ENCODE data around the gene GRIN2A. TPM values are rescaled to one million over a fixed set of nuclear protein-coding genes. Genes with fewer than 3 reads are reported as not detected.

The GRIN2A gene
- total and polyA plus RNA-seq, 2 donors (not counting 3 experiments of a cell fraction or from before 2014, with no cell fraction given): not detected

GRCh38 chr16:9929313-9929712 lies 252.9 kb downstream of the GRIN2A start:
- Histone ChIP-seq H3K36me3 (ENCODE audit: control insufficient read depth in 2 of 2, extremely low read depth in 1 of 2, insufficient read depth in 2 of 2, low read length in 2 of 2) (no peaks in the 10 kb centered on the region), H3K4me2 (ENCODE audit: insufficient read depth, low read length) (no peak overlapping the region), H3K9ac (replicated peaks; ENCODE audit: extremely low read depth, insufficient read depth, low read length) (no peak overlapping the region), H3K79me2 (ENCODE audit: control insufficient read depth, insufficient read depth, low read length) (no peaks in the 10 kb centered on the region), H3K27me3 (ENCODE audit: control insufficient read depth in 2 of 2, insufficient read depth in 2 of 2, low read length in 2 of 2) (no peaks in the 10 kb centered on the region), H3K9me1 (replicated peaks; ENCODE audit: control insufficient read depth, extremely low read depth, insufficient read depth, low read length) (no peaks in the 10 kb centered on the region), H3K27ac (ENCODE audit: insufficient read depth, low read depth, low read length) (no peak overlapping the region), H3K4me1 (ENCODE audit: control insufficient read depth, extremely low read depth, insufficient read depth, low read length) (no peaks in the 10 kb centered on the region), H2AFZ (ENCODE audit: low read depth, low read length) (no peak overlapping the region), H3K4me3 (replicated peaks in 1 of 3; ENCODE audit: insufficient read depth in 1 of 3, low read depth in 1 of 3, low read length in 3 of 3) (no peak overlapping the region), H3K9me3 (replicated peaks; ENCODE audit: control insufficient read depth, insufficient read depth, low read length) (no peaks in the 10 kb centered on the region), H4K20me1 (replicated peaks; ENCODE audit: control insufficient read depth, extremely low read depth, insufficient read depth, low read length) (no peaks in the 10 kb centered on the region)
- TF ChIP-seq POLR2AphosphoS5 (IDR thresholded peaks at IDR 0.05; ENCODE audit: insufficient read depth, low read depth, low read length) (no peak), JUN (IDR thresholded peaks at IDR 0.05; ENCODE audit: borderline replicate concordance, insufficient read depth, insufficient read length, low read depth) (no peak)
- DNase-seq (ENCODE audit: low read depth, low spot score) (no peak), FAIRE-seq (no peak)
- no TSS peak for BruUV-seq (replicated peaks)
- intact Hi-C loops (cut with micrococcal nuclease) (no loop called here), dilution Hi-C loops (cut with MboI; ENCODE audit: extremely low pct_ligation_motif_present, low sequenced_read_pairs) (no loop called here)
- ChIA-PET POLR2A (no interaction called here), CTCF (no interaction called here)

GRCh38 chr16:9922441-9922840 lies 259.8 kb downstream of the GRIN2A start:
- no TSS peak for BruUV-seq (replicated peaks)
- FAIRE-seq: no peak
- no peaks in the 10 kb centered on the region for H3K79me2 ChIP-seq (ENCODE audit: control insufficient read depth, insufficient read depth, low read length)

More at GRCh38 chr16:9922441-9922840, 259.8 kb downstream of the GRIN2A start:
- no peaks in the 10 kb centered on the region for H3K4me1 ChIP-seq (ENCODE audit: control insufficient read depth, extremely low read depth, insufficient read depth, low read length)
- no peaks in the 10 kb centered on the region for H3K9me1 ChIP-seq (replicated peaks; ENCODE audit: control insufficient read depth, extremely low read depth, insufficient read depth, low read length)
- no peaks in the 10 kb centered on the region for H3K36me3 ChIP-seq (ENCODE audit: control insufficient read depth in 2 of 2, extremely low read depth in 1 of 2, insufficient read depth in 2 of 2, low read length in 2 of 2)
- no peak overlapping the region for H3K9ac ChIP-seq (replicated peaks; ENCODE audit: extremely low read depth, insufficient read depth, low read length)
- no peaks in the 10 kb centered on the region for H3K9me3 ChIP-seq (replicated peaks; ENCODE audit: control insufficient read depth, insufficient read depth, low read length)
- no peaks in the 10 kb centered on the region for H4K20me1 ChIP-seq (replicated peaks; ENCODE audit: control insufficient read depth, extremely low read depth, insufficient read depth, low read length)
- H2AFZ ChIP-seq (ENCODE audit: low read depth, low read length): no peak overlapping the region
- H3K27me3 ChIP-seq (ENCODE audit: control insufficient read depth in 2 of 2, insufficient read depth in 2 of 2, low read length in 2 of 2): no peaks in the 10 kb centered on the region
- intact Hi-C loops (cut with micrococcal nuclease): no loop called here
- no peak overlapping the region for H3K4me2 ChIP-seq (ENCODE audit: insufficient read depth, low read length)
- H3K27ac ChIP-seq (ENCODE audit: insufficient read depth, low read depth, low read length): no peak overlapping the region
- H3K4me3 ChIP-seq (replicated peaks in 1 of 3; ENCODE audit: insufficient read depth in 1 of 3, low read depth in 1 of 3, low read length in 3 of 3): no peak overlapping the region
- ChIA-PET POLR2A (no interaction called here), CTCF (no interaction called here)
- TF ChIP-seq MAX (IDR thresholded peaks at IDR 0.05; ENCODE audit: insufficient read depth, insufficient read length): no peak
- no peak for TF ChIP-seq FOS (IDR thresholded peaks at IDR 0.05; ENCODE audit: borderline replicate concordance, insufficient read depth, low read length)
- no peak for TF ChIP-seq POLR2A (IDR thresholded peaks at IDR 0.05; ENCODE audit: low read depth, low read length)
- no peak for TF ChIP-seq GATA2 (IDR thresholded peaks at IDR 0.05; ENCODE audit: insufficient read depth, insufficient read length, low read depth, low read length)
- TF ChIP-seq MYC (IDR thresholded peaks at IDR 0.05; ENCODE audit: low read depth, low read length): no peak
- no peak for TF ChIP-seq POLR2AphosphoS5 (IDR thresholded peaks at IDR 0.05; ENCODE audit: insufficient read depth, low read depth, low read length)
- dilution Hi-C loops (cut with MboI; ENCODE audit: extremely low pct_ligation_motif_present, low sequenced_read_pairs): no loop called here
- no peak for DNase-seq (ENCODE audit: low read depth, low spot score)
